Measurements from ENCODE around the gene DNAJC30.

Gene DNAJC30

GRCh38 chr7:73707045-73707631 is 23.9 kb upstream of the DNAJC30 start:
- DNase-seq (ENCODE audit: low read depth) = no peak

GRCh38 chr7:73706126-73707044 is 23.1 kb upstream of the DNAJC30 start:
- DNase-seq (ENCODE audit: low read depth) = no peak

- no peak for DNase-seq (ENCODE audit: low read depth)
Observed at GRCh38 chr7:73705551-73705920, 22.3 kb upstream of the DNAJC30 start.

GRCh38 chr7:73704640-73705550 is 21.6 kb upstream of the DNAJC30 start:
- DNase-seq (ENCODE audit: low read depth) = no peak

GRCh38 chr7:73703757-73704639 is 20.7 kb upstream of the DNAJC30 start:
- DNase-seq (ENCODE audit: low read depth) = no peak

- no peak for DNase-seq (ENCODE audit: low read depth)
Observed at GRCh38 chr7:73703225-73703624, 20.0 kb upstream of the DNAJC30 start.

- DNase-seq (ENCODE audit: low read depth) = no peak
Observed at GRCh38 chr7:73702665-73703064, 19.4 kb upstream of the DNAJC30 start.

GRCh38 chr7:73702226-73702625 is 19.0 kb upstream of the DNAJC30 start:
- no peak for DNase-seq (ENCODE audit: low read depth)

GRCh38 chr7:73701357-73701995 is 18.2 kb upstream of the DNAJC30 start:
- DNase-seq (ENCODE audit: low read depth) = no peak

GRCh38 chr7:73700581-73701134 is 17.4 kb upstream of the DNAJC30 start:
- DNase-seq (ENCODE audit: low read depth) = no peak

GRCh38 chr7:73700069-73700423 is 16.8 kb upstream of the DNAJC30 start:
- DNase-seq (ENCODE audit: low read depth) = no peak

GRCh38 chr7:73699370-73700068 is 16.3 kb upstream of the DNAJC30 start:
- no peak for DNase-seq (ENCODE audit: low read depth)

- no peak for DNase-seq (ENCODE audit: low read depth)
Observed at GRCh38 chr7:73698410-73698809, 15.2 kb upstream of the DNAJC30 start.

GRCh38 chr7:73696372-73696771 is 13.1 kb upstream of the DNAJC30 start:
- no peak for DNase-seq (ENCODE audit: low read depth)

- DNase-seq (ENCODE audit: low read depth) = no peak
Observed at GRCh38 chr7:73690646-73691045, 7.4 kb upstream of the DNAJC30 start.

GRCh38 chr7:73688288-73688687 is 5.0 kb upstream of the DNAJC30 start:
- no peak for DNase-seq (ENCODE audit: low read depth)

GRCh38 chr7:73685311-73685710 is 2.1 kb upstream of the DNAJC30 start:
- no peak for DNase-seq (ENCODE audit: low read depth)

- no peak for DNase-seq (ENCODE audit: low read depth)
Observed at GRCh38 chr7:73683788-73684693, 788 bp upstream of the DNAJC30 start.

GRCh38 chr7:73682745-73683055 is 553 bp downstream of the DNAJC30 start:
- DNase-seq (ENCODE audit: low read depth) = no peak

Measured in HS-5 (cell line).